Ovary (tissue), 9 donors: ENCODE data around the gene STK16. TPM values are rescaled to one million over a fixed set of nuclear protein-coding genes. Genes with fewer than 3 reads are reported as not detected.
A peak's percentile ranks its signal among the peaks of the same experiment; 100 is the strongest.

Source experiments
- DNase-seq, 5 donors: peaks; one replicate each; pipeline ENCODE4 v3.0.0-alpha.2; 2019 to 2020
- H3K27ac ChIP-seq, 2 donors: fragments of 200-600 bp; one replicate each; pipeline versions ENCODE4 v1.5.1 to v1.8.0; 2019 to 2022
- H3K27me3 ChIP-seq: fragments of 200-600 bp; one replicate; pipeline ENCODE4 v1.8.0; 2022
- H3K36me3 ChIP-seq: fragments of 200-600 bp; sonication (generic); one replicate; pipeline ENCODE4 v1.5.1; 2019
- H3K4me1 ChIP-seq: one replicate; pipeline ENCODE4 v1.8.1; 2013; ENCODE audit warnings: mild to moderate bottlenecking, moderate library complexity; ENCODE audit not compliant: insufficient read depth
- H3K4me3 ChIP-seq: fragments of 200-600 bp; sonication (generic); one replicate; pipeline ENCODE4 v1.5.1; 2017
- H3K9me3 ChIP-seq, 2 donors: fragments of 200-600 bp in 1 of 2; sonication (generic) in 1 of 2; one replicate each; pipeline versions ENCODE4 v1.5.1 to v1.8.1; 2013 to 2019; ENCODE audit warnings: mild to moderate bottlenecking in 1 of 2, moderate library complexity in 1 of 2
- EP300 ChIP-seq: sonication (generic); formaldehyde crosslinking; IDR thresholded peaks from one replicate; pipeline ENCODE4 v1.6.1; 2017; ENCODE audit warnings: antibody characterized with exemption
- POLR2A ChIP-seq: fragments of 450-650 bp; IDR thresholded peaks from one replicate; pipeline ENCODE4 v1.6.1; 2017; ENCODE audit warnings: antibody characterized with exemption, mild to moderate bottlenecking, moderate library complexity
- WGBS, 3 donors: extraction: QIAGEN DNeasy Blood & Tissue Kit in 1 of 3; methylation state at CpG; one replicate each; pipeline versions ENCODE4 v1.1.5 to v1.1.7; 2013 to 2017; 5-methylcytosine and 5-hydroxymethylcytosine counted together
- intact Hi-C, 4 donors: fragments of 100-400 bp; cut with DNase I; formaldehyde crosslinking; loops; one replicate each; pipeline versions ENCODE4 v1.11.0 to v1.15.1; 2022 to 2023
- polyA plus RNA-seq, 2 donors: library from polyadenylated mRNA; stranded (reverse); fragments of 200-250 nt in 1 of 2; fragments of 350-450 nt in 1 of 2; fragmentation: Illumina TruSeq in 1 of 2; extraction: RNeasy Lipid Tissue Mini Kit (QIAGEN cat#74804) in 1 of 2; gene quantifications; one replicate each; pipeline ENCODE4 v1.2.3, GENCODE V29; 2013 to 2014
- total RNA-seq, 7 donors: library from RNA; depleted of rRNA in 2 of 7; stranded (reverse); fragments of >200 nt in 2 of 7; fragmentation: NEBNext Ultra II Directional in 3 of 7; extraction: Animal tissue kit (Norgen Biotek cat#: 25700) in 3 of 7; gene quantifications; one replicate each; pipeline versions ENCODE4 v1.1.0 to v1.2.4, GENCODE V29; 2016 to 2023
- TF ChIP-seq, protein P1 (sequence below), 3 donors: fragments of 450-650 bp in 2 of 3; fragments of 200-600 bp in 1 of 3; IDR thresholded peaks; one replicate each; pipeline versions ENCODE4 v1.5.1 to v1.8.0; 2016 to 2022; ENCODE audit warnings: antibody characterized with exemption in 3 of 3, mild to moderate bottlenecking in 1 of 3
- donor health status: DM: no; HTN: no; CAD: no; lungs with moderate emphysema.
- donor health status: DM: no; HTN: no; CAD: no.
- donor health status: Bipolar disorder and iron deficiency.
- donor health status: DM: yes; HTN: yes; CAD: no.
- donor health status: DM: no; HTN: no; CAD: no.
- donor health status: DM: yes; HTN: yes; CAD: no.

STK16 gene
- total and polyA plus RNA-seq, 9 donors: 12.4 to 29.4 (median 18.8) TPM

DNA sequence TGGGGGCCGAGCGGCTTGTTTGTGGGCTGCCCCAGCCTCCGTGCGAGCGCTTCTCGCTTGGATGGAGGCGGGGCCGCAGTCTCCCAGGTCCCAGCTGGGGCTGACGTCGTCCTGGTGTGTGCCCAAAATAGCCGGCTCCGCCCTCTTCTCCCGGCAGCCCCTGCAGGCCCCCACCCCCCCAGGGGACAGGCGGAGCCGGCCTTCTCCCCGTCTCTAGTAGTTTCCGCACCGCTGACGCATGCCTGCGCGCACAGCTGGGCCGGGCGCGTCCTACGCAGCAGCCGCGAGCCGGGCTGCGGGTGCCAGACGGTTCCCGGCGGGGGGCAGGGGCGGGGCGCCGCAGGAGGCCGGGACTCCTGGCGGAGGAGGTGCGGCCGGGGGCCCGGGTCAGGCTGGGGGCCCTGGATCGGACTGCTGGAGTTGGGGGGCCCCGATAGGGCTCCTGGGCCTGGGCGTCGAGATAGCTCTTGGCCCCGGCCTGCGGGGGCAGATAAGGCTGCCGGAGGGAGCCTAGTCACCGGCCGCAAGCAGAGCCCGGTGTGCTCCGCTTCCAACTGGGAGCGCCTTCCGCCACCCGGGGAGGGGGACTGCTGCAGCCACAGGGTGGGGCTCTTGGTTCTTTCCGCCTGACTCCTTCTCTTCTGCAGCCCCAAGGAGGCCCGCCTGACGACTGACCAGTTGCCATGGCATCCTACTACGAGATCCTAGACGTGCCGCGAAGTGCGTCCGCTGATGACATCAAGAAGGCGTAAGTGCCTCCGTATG, 34.1 kb downstream of the STK16 start, which contains the start of gene DNAJB2:
Gene DNAJB2, plus strand, starts transcription at position 216 of the 765 bp plus-strand sequence. Its CDS starts 468 bp downstream, at position 684.
- 0 to 1% (median 0%) methylated on average over 28 to 65 of the region's 65 CpGs for WGBS, 3 donors
- peak; percentile 87 for TF ChIP-seq POLR2A
- TF ChIP-seq, protein P1, sequence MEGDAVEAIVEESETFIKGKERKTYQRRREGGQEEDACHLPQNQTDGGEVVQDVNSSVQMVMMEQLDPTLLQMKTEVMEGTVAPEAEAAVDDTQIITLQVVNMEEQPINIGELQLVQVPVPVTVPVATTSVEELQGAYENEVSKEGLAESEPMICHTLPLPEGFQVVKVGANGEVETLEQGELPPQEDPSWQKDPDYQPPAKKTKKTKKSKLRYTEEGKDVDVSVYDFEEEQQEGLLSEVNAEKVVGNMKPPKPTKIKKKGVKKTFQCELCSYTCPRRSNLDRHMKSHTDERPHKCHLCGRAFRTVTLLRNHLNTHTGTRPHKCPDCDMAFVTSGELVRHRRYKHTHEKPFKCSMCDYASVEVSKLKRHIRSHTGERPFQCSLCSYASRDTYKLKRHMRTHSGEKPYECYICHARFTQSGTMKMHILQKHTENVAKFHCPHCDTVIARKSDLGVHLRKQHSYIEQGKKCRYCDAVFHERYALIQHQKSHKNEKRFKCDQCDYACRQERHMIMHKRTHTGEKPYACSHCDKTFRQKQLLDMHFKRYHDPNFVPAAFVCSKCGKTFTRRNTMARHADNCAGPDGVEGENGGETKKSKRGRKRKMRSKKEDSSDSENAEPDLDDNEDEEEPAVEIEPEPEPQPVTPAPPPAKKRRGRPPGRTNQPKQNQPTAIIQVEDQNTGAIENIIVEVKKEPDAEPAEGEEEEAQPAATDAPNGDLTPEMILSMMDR (IDR thresholded peaks at IDR 0.05): peak in 1 of 3 donors; percentile 13
- TF ChIP-seq EP300: peak; percentile 82

DNA sequence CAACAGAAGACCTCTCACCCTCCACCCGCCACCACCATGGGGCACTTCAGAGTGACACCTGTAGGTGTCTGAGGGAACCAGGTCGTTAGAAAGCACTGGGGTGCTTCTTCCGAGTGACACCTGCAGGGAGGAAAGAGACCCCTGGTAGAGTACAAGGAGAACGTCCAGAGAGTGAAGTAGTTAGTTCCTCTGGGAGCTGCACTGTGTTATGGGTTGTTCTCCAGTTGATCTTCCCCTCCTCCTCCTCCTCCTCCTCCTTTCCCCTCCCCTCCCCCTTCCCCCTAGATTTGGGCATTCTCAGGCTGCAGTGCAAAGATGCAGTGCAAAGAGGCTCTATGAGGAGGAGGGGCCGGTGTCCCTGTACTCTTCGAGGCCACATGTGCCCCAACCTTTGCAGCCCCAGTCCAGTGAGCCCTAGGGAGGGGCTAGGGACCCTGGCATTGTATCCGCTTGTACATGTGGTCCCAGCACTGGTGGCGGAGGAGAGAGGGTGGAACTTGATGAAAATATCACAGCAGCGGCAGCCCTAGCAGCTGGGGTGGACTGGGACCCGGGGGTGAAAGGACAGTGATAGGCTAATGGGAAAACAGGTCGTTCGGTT, 34.7 kb downstream of the STK16 start:
- Histone ChIP-seq H3K36me3 (no peaks in the 10 kb centered on the region), H3K4me1 (peaks cover 8% of the 10 kb centered on the region), H3K9me3 (no peaks in the 10 kb centered on the region), H3K4me3 (peak overlapping the region; percentile 53), H3K27me3 (no peaks in the 10 kb centered on the region), H3K27ac (peak overlapping the region; percentile 98)
- DNase-seq: peak in 2 of 5 donors; percentile 49 to 56
- intact Hi-C loops: loop anchor here in 2 of 4 donors (2.0 to 10.0 kb wide), 3 partner anchors 15 to 245 kb away; partner anchors contain the start of gene DNPEP (in 1 of the 2)
- WGBS, 3 donors: 37 to 43% (median 41%) methylated on average over 12 of the region's 12 CpGs
- TF ChIP-seq, protein P1 (IDR thresholded peaks at IDR 0.05): no peak
- no peak for TF ChIP-seq POLR2A
- no peak for TF ChIP-seq EP300

More for the DNA sequence above, 34.1 kb downstream of the STK16 start, which contains the start of gene DNAJB2:
- Histone ChIP-seq H3K27me3 (no peaks in the 10 kb centered on the region), H3K4me3 (peak within 1 kb of the TSS; percentile 53), H3K9me3 (no peaks in the 10 kb centered on the region), H3K27ac (peak within 1 kb of the TSS; percentile 98), H3K4me1 (peaks cover 8% of the 10 kb centered on the region), H3K36me3 (no peaks in the 10 kb centered on the region)
- intact Hi-C loops: loop anchor here in 2 of 4 donors (2.0 to 10.0 kb wide), 3 partner anchors 15 to 245 kb away; partner anchors contain the start of gene DNPEP (in 1 of the 2)
- DNase-seq: peak; percentile 99 to 100 (median 99)

DNA sequence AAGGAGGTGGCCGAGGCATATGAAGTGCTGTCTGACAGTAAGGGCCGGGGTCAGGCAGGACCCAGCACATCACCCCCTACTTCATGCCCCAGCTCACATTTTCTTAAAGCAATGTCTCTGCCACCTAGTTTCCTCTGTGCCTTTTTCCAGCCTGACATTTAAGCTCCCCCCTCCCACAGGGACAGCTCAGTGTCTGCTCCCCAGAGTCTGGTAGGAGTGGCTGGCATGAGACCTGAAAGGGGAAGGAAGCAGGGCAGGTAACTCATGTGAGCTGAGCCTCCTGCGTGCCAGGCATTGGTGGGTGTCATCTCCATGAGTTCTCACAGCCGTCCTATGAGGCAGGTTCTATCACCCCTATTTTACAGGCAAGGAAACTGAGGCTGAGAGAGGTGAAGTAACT, 35.4 kb downstream of the STK16 start:
- H3K36me3 ChIP-seq: no peaks in the 10 kb centered on the region
- H3K4me3 ChIP-seq: no peak overlapping the region
- H3K9me3 ChIP-seq: no peaks in the 10 kb centered on the region
- H3K4me1 ChIP-seq: peaks cover 8% of the 10 kb centered on the region
- peak overlapping the region; percentile 98 for H3K27ac ChIP-seq
- H3K27me3 ChIP-seq: no peaks in the 10 kb centered on the region
- 86 to 95% (median 93%) methylated on average over 4 of the region's 4 CpGs for WGBS, 3 donors
- intact Hi-C loops: no loop called here
- no peak for TF ChIP-seq EP300
- TF ChIP-seq, protein P1 (IDR thresholded peaks at IDR 0.05): no peak
- TF ChIP-seq POLR2A: no peak
- DNase-seq: no peak

DNA sequence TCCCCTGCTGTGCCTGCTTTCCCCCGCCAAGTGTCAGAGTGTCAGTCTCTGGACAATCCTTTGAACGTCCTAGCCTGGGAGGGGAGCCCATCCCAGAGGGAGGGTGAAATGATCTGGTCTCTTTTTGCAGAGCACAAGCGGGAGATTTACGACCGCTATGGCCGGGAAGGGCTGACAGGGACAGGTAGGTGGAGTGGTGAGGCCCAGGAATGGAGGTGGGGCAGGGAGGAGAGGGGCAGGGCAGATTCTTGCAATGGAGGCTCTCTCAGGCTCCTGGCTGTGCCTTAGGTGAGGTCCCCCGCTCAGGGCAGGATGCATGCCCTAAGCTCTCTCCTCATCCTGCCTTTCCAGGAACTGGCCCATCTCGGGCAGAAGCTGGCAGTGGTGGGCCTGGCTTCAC, 36.3 kb downstream of the STK16 start:
- no peak overlapping the region for H3K4me3 ChIP-seq
- DNase-seq: peak in 1 of 5 donors; percentile 36
- peak overlapping the region in 1 of 2 donors; percentile 34 for H3K27ac ChIP-seq
- H3K36me3 ChIP-seq: no peaks in the 10 kb centered on the region
- no peaks in the 10 kb centered on the region for H3K9me3 ChIP-seq
- H3K27me3 ChIP-seq: no peaks in the 10 kb centered on the region
- intact Hi-C loops: no loop called here
- TF ChIP-seq EP300 (no peak), POLR2A (no peak)
- TF ChIP-seq, protein P1 (IDR thresholded peaks at IDR 0.05): no peak
- peaks cover 12% of the 10 kb centered on the region for H3K4me1 ChIP-seq
- WGBS, 3 donors: 83 to 84% (median 84%) methylated on average over 8 of the region's 8 CpGs
